CD14-positive monocyte (primary cell): ENCODE measurements around the gene CNGA3. TPM values are rescaled to one million over a fixed set of nuclear protein-coding genes. Genes with fewer than 3 reads are reported as not detected.

Source experiments
- DNase-seq, 3 donors: peaks; one replicate each; pipeline ENCODE4 v3.0.0-alpha.2; 2011 to 2022
- H2AFZ ChIP-seq: 2 replicates; pipeline ENCODE4 v1.6.0; 2012; ENCODE audit warnings: mild to moderate bottlenecking, low read depth, low read length, inconsistent platforms; ENCODE audit not compliant: insufficient read depth, poor library complexity, severe bottlenecking
- H3K27ac ChIP-seq, 2 donors: 1 replicate in 1 of 2; 2 replicates in 1 of 2; pipeline ENCODE4 v1.5.1; 2012 to 2013; ENCODE audit warnings: low read length in 2 of 2, control low read depth in 1 of 2, inconsistent platforms in 1 of 2, low read depth in 1 of 2, mild to moderate bottlenecking in 1 of 2
- H3K27me3 ChIP-seq, 2 donors: one replicate each; pipeline versions ENCODE4 v1.6.0 to v1.6.1; 2011 to 2013; ENCODE audit warnings: low read length in 2 of 2; ENCODE audit not compliant: control insufficient read depth in 2 of 2, insufficient read depth in 2 of 2
- H3K36me3 ChIP-seq, 2 donors: replicated peaks in 1 of 2; 1 replicate in 1 of 2; 2 replicates in 1 of 2; pipeline versions ENCODE4 v1.5.1 to v1.6.1; 2012 to 2013; ENCODE audit warnings: low read length in 2 of 2, control low read depth in 1 of 2, inconsistent platforms in 1 of 2, mild to moderate bottlenecking in 1 of 2; ENCODE audit not compliant: insufficient read depth in 2 of 2, control insufficient read depth in 1 of 2
- H3K4me1 ChIP-seq, 2 donors: 1 replicate in 1 of 2; 2 replicates in 1 of 2; pipeline versions ENCODE4 v1.5.1 to v1.6.1; 2012 to 2013; ENCODE audit warnings: low read length in 2 of 2, control low read depth in 1 of 2, inconsistent platforms in 1 of 2, mild to moderate bottlenecking in 1 of 2, moderate library complexity in 1 of 2; ENCODE audit not compliant: insufficient read depth in 2 of 2, control insufficient read depth in 1 of 2
- H3K4me2 ChIP-seq: replicated peaks from 2 replicates; pipeline ENCODE3; 2012; ENCODE audit warnings: low read length, moderate library complexity, mild to moderate bottlenecking; ENCODE audit not compliant: poor library complexity, severe bottlenecking; ENCODE audit errors: extremely low read depth
- H3K4me3 ChIP-seq, 3 experiments: fragments of 200-600 bp in 1 of 3; sonication (generic) in 1 of 3; replicated peaks in 1 of 3; 1 replicate in 2 of 3; 2 replicates in 1 of 3; pipeline ENCODE4 v1.5.1; 2011 to 2013; ENCODE audit warnings: low read length in 3 of 3, mild to moderate bottlenecking in 3 of 3, control low read depth in 2 of 3, low read depth in 2 of 3, inconsistent platforms in 1 of 3, moderate library complexity in 1 of 3
- H3K79me2 ChIP-seq: 2 replicates; pipeline ENCODE4 v1.6.0; 2012; ENCODE audit warnings: mild to moderate bottlenecking, control low read depth, inconsistent platforms, low read length, moderate library complexity; ENCODE audit not compliant: insufficient read depth
- H3K9ac ChIP-seq: 2 replicates; pipeline ENCODE4 v1.6.0; 2017; ENCODE audit warnings: low read length, mild to moderate bottlenecking; ENCODE audit not compliant: insufficient read depth, poor library complexity, severe bottlenecking
- H3K9me3 ChIP-seq, 2 donors: replicated peaks in 1 of 2; 1 replicate in 1 of 2; 2 replicates in 1 of 2; pipeline versions ENCODE4 v1.5.1 to v1.6.1; 2012 to 2013; ENCODE audit warnings: low read length in 2 of 2, control low read depth in 1 of 2; ENCODE audit not compliant: control insufficient read depth in 1 of 2, insufficient read depth in 1 of 2
- H4K20me1 ChIP-seq: 2 replicates; pipeline ENCODE4 v1.6.0; 2012; ENCODE audit warnings: mild to moderate bottlenecking, low read length, control low read depth, moderate library complexity; ENCODE audit not compliant: insufficient read depth
- H3K27ac Mint-ChIP-seq, 7 donors: one replicate each; pipeline ENCODE4 v1.8.0; 2020; ENCODE audit warnings: mild to moderate bottlenecking in 7 of 7, mixed read lengths in 7 of 7, moderate library complexity in 6 of 7, inconsistent platforms in 2 of 7
- H3K27me3 Mint-ChIP-seq, 3 donors: one replicate each; pipeline ENCODE4 v1.8.0; 2021 to 2022; ENCODE audit warnings: low read depth in 3 of 3, mild to moderate bottlenecking in 3 of 3, mixed read lengths in 3 of 3, moderate library complexity in 3 of 3, inconsistent platforms in 1 of 3
- H3K36me3 Mint-ChIP-seq, 2 donors: one replicate each; pipeline ENCODE4 v1.8.0; 2020; ENCODE audit warnings: mixed read lengths in 2 of 2, inconsistent platforms in 1 of 2, mild to moderate bottlenecking in 1 of 2
- H3K4me1 Mint-ChIP-seq: one replicate; pipeline ENCODE4 v1.8.0; 2020; ENCODE audit warnings: mild to moderate bottlenecking, mixed read lengths
- H3K4me3 Mint-ChIP-seq, 2 donors: one replicate each; pipeline ENCODE4 v1.8.0; 2020; ENCODE audit warnings: mild to moderate bottlenecking in 2 of 2, mixed read lengths in 2 of 2, moderate library complexity in 1 of 2
- H3K9me3 Mint-ChIP-seq, 7 donors: one replicate each; pipeline ENCODE4 v1.8.0; 2020 to 2022; ENCODE audit warnings: mixed read lengths in 7 of 7, mild to moderate bottlenecking in 6 of 7, moderate library complexity in 6 of 7, inconsistent platforms in 2 of 7
- CTCF ChIP-seq: fragments of 200-600 bp; IDR thresholded peaks from one replicate; pipeline ENCODE4 v1.8.0; 2022; ENCODE audit warnings: antibody characterized with exemption, mild to moderate bottlenecking
- WGBS: methylation state at CpG from one replicate; pipeline ENCODE4 v1.1.5; 2013; ENCODE audit warnings: missing lambda C conversion rate; ENCODE audit not compliant: insufficient coverage; 5-methylcytosine and 5-hydroxymethylcytosine counted together
- intact Hi-C, 2 donors: fragments of 100-400 bp; cut with micrococcal nuclease; formaldehyde crosslinking; loops; one replicate each; pipeline versions ENCODE4 v1.15.0 to v1.15.1; 2023
- polyA plus RNA-seq, 3 donors: library from polyadenylated mRNA; depleted of rRNA in 1 of 3; unstranded in 2 of 3; stranded (reverse) in 1 of 3; fragments of 300-500 nt in 2 of 3; fragments of >200 nt in 1 of 3; fragmentation: Illumina TruSeq in 2 of 3; gene quantifications; 1 replicate in 2 of 3; 2 replicates in 1 of 3; pipeline ENCODE4 v1.2.3, GENCODE V29; 2012 to 2021

The CNGA3 gene
- polyA plus RNA-seq, 3 donors = not detected

- Histone ChIP-seq H3K27ac (no peak overlapping the region), H3K27me3 (peaks cover 0 to 10% of the 10 kb centered on the region in 2 donors), H3K9ac (no peak overlapping the region), H3K4me3 (no peak overlapping the region), H3K4me1 (no peaks in the 10 kb centered on the region), H3K79me2 (no peaks in the 10 kb centered on the region), H3K36me3 (no peaks in the 10 kb centered on the region), H4K20me1 (no peaks in the 10 kb centered on the region), H3K9me3 (no peaks in the 10 kb centered on the region), H2AFZ (no peak overlapping the region), H3K4me2 (no peak overlapping the region)
- TF ChIP-seq CTCF = no peak
- Mint-ChIP-seq H3K27ac (no peak overlapping the region), H3K9me3 (no peaks in the 10 kb centered on the region), H3K36me3 (no peaks in the 10 kb centered on the region), H3K4me3 (peak overlapping the region in 1 of 2 donors; percentile 46), H3K27me3 (peaks cover 10 to 38% (median 21%) of the 10 kb centered on the region in 3 donors), H3K4me1 (no peaks in the 10 kb centered on the region)
- intact Hi-C loops = no loop called here
- WGBS = 50% methylated on average over 2 of the region's 6 CpGs
- DNase-seq = no peak
These were observed 47.5 kb upstream of the CNGA3 start for GRCh38 chr2:98298683-98299164.

GRCh38 chr2:98299211-98299905 lies 46.9 kb upstream of the CNGA3 start:
- Histone ChIP-seq H3K36me3 (no peaks in the 10 kb centered on the region), H3K9me3 (no peaks in the 10 kb centered on the region), H3K4me1 (no peaks in the 10 kb centered on the region), H3K9ac (no peak overlapping the region), H2AFZ (no peak overlapping the region), H4K20me1 (no peaks in the 10 kb centered on the region), H3K4me2 (no peak overlapping the region), H3K27me3 (peaks cover 0 to 10% of the 10 kb centered on the region in 2 donors), H3K4me3 (no peak overlapping the region), H3K27ac (no peak overlapping the region), H3K79me2 (no peaks in the 10 kb centered on the region)
- H3K36me3 Mint-ChIP-seq = no peaks in the 10 kb centered on the region
- peaks cover 0 to under 1% (median 0%) of the 10 kb centered on the region in 7 donors for H3K9me3 Mint-ChIP-seq
- no peaks in the 10 kb centered on the region for H3K4me1 Mint-ChIP-seq
- no peak for DNase-seq
- no peak for TF ChIP-seq CTCF
- peak overlapping the region in 1 of 2 donors; percentile 5 for H3K4me3 Mint-ChIP-seq
- peaks cover 10 to 39% (median 21%) of the 10 kb centered on the region in 3 donors for H3K27me3 Mint-ChIP-seq
- 81% methylated on average over 3 of the region's 8 CpGs for WGBS
- intact Hi-C loops = no loop called here
- H3K27ac Mint-ChIP-seq = no peak overlapping the region
